SK-N-SH (cell line): ENCODE data around the gene NIPA2. TPM values are rescaled to one million over a fixed set of nuclear protein-coding genes. Genes with fewer than 3 reads are reported as not detected.

Source experiments
- CTCF ChIA-PET: fragments of 300-600, 350-600 bp; formaldehyde crosslinking; extraction: SDS; loops from one replicate; lab custom pipeline; 2021; lab: Yijun Ruan, JAX
- POLR2A ChIA-PET: fragments of 350-600 bp; sonication (Branson Sonifier 250); formaldehyde crosslinking; extraction: SDS; loops from one replicate; lab custom pipeline; 2020; ENCODE audit warnings: antibody characterized with exemption, inconsistent platforms; lab: Yijun Ruan, JAX
- DNase-seq: peaks from one replicate; pipeline ENCODE4 v3.0.0; 2012
- H2AFZ ChIP-seq: fragments of 200-600 bp; sonication (generic); 2 replicates; pipeline ENCODE4 v1.8.1; 2016; ENCODE audit warnings: antibody characterized with exemption, mild to moderate bottlenecking, low read depth
- H3F3A ChIP-seq: fragments of 200-600 bp; sonication (generic); replicated peaks from 2 replicates; pipeline ENCODE3; 2016; ENCODE audit warnings: antibody characterized with exemption, mild to moderate bottlenecking; ENCODE audit not compliant: insufficient read depth
- H3K27ac ChIP-seq, 2 experiments: fragments of 200-500 bp in 1 of 2; fragments of 200-600 bp in 1 of 2; sonication (Bioruptor generic) in 1 of 2; sonication (generic), shearing (Covaris generic) in 1 of 2; 2 replicates each; pipeline versions ENCODE4 v1.5.1 to v1.6.1; 2014 to 2016; ENCODE audit warnings: low read depth in 2 of 2, inconsistent platforms in 1 of 2, low read length in 1 of 2, mild to moderate bottlenecking in 1 of 2, mixed read lengths in 1 of 2
- H3K27me3 ChIP-seq: fragments of 200-600 bp; sonication (generic), shearing (Covaris generic); 2 replicates; pipeline ENCODE4 v1.6.1; 2016; ENCODE audit warnings: mixed run types; ENCODE audit not compliant: insufficient read depth
- H3K36me3 ChIP-seq, 2 experiments: fragments of 200-500 bp in 1 of 2; fragments of 200-600 bp in 1 of 2; sonication (Bioruptor generic) in 1 of 2; sonication (generic) in 1 of 2; replicated peaks in 1 of 2; 2 replicates each; pipeline versions ENCODE3 to v1.5.1; 2014 to 2016; ENCODE audit warnings: low read length in 1 of 2, mild to moderate bottlenecking in 1 of 2; ENCODE audit not compliant: insufficient read depth in 2 of 2, control insufficient read depth in 1 of 2
- H3K4me1 ChIP-seq, 2 experiments: fragments of 200-500 bp in 1 of 2; fragments of 200-600 bp in 1 of 2; sonication (Bioruptor generic) in 1 of 2; sonication (generic), shearing (Covaris generic) in 1 of 2; 2 replicates each; pipeline versions ENCODE4 v1.5.1 to v1.6.1; 2014 to 2016; ENCODE audit warnings: low read depth in 1 of 2, low read length in 1 of 2, mixed run types in 1 of 2; ENCODE audit not compliant: insufficient read depth in 2 of 2, control insufficient read depth in 1 of 2
- H3K4me2 ChIP-seq: fragments of 200-600 bp; sonication (generic), shearing (Covaris generic); 2 replicates; pipeline ENCODE4 v1.6.1; 2017; ENCODE audit warnings: mixed run types
- H3K4me3 ChIP-seq, 2 experiments: fragments of 200-500 bp in 1 of 2; fragments of 200-600 bp in 1 of 2; sonication (Bioruptor generic) in 1 of 2; sonication (generic), shearing (Covaris generic) in 1 of 2; 2 replicates each; pipeline versions ENCODE4 v1.5.1 to v1.8.1; 2014 to 2016; ENCODE audit warnings: low read depth in 2 of 2, inconsistent platforms in 1 of 2, low read length in 1 of 2, mild to moderate bottlenecking in 1 of 2, mixed read lengths in 1 of 2, moderate library complexity in 1 of 2
- H3K79me2 ChIP-seq: fragments of 200-600 bp; sonication (generic); 2 replicates; pipeline ENCODE4 v1.8.1; 2017; ENCODE audit warnings: mild to moderate bottlenecking; ENCODE audit not compliant: insufficient read depth
- H3K9ac ChIP-seq: fragments of 200-600 bp; sonication (generic); 2 replicates; pipeline ENCODE4 v1.6.1; 2017; ENCODE audit warnings: mixed run types
- H3K9me2 ChIP-seq: fragments of 200-600 bp; sonication (generic); 2 replicates; pipeline ENCODE4 v1.6.1; 2017; ENCODE audit warnings: mixed run types
- H3K9me3 ChIP-seq: fragments of 200-600 bp; sonication (generic); 2 replicates; pipeline ENCODE4 v1.6.1; 2017; ENCODE audit warnings: mixed run types, mild to moderate bottlenecking, moderate library complexity
- H4K20me1 ChIP-seq: fragments of 200-600 bp; sonication (generic); 2 replicates; pipeline ENCODE4 v1.6.1; 2017; ENCODE audit warnings: mild to moderate bottlenecking, mixed run types; ENCODE audit not compliant: insufficient read depth
- CHD2 ChIP-seq: fragments of 150-350 bp; IDR thresholded peaks from 2 replicates; pipeline ENCODE4 v1.6.1; 2018; ENCODE audit warnings: low read length; ENCODE audit not compliant: partially characterized antibody
- CTCF ChIP-seq: fragments of 200-600 bp; sonication (generic); IDR thresholded peaks from 2 replicates; pipeline ENCODE4 v1.6.1; 2017; ENCODE audit warnings: antibody characterized with exemption, mild to moderate bottlenecking, moderate library complexity
- ELF1 ChIP-seq: IDR thresholded peaks from 2 replicates; pipeline ENCODE4 v1.4.0; 2012
- EP300 ChIP-seq, 2 experiments: IDR thresholded peaks; 2 replicates each; pipeline versions ENCODE4 v1.4.0 to v1.6.1; 2012; ENCODE audit warnings: borderline replicate concordance in 1 of 2, low read depth in 1 of 2, low read length in 1 of 2
- EZH2phosphoT487 ChIP-seq: fragments of 200-600 bp; sonication (generic); IDR thresholded peaks from 2 replicates; pipeline ENCODE4 v1.6.1; 2017; ENCODE audit warnings: low read depth, mixed run types, mild to moderate bottlenecking, antibody characterized with exemption, moderate library complexity, borderline replicate concordance
- FOXJ3 ChIP-seq: sonication (generic); formaldehyde crosslinking; IDR thresholded peaks from 2 replicates; pipeline ENCODE4 v1.5.1; 2020; ENCODE audit warnings: mild to moderate bottlenecking, missing genetic modification reagents
- FOXM1 ChIP-seq: IDR thresholded peaks from 2 replicates; pipeline ENCODE4 v1.4.0; 2012; ENCODE audit warnings: low read depth, mild to moderate bottlenecking
- IRF3 ChIP-seq: fragments of 150-350 bp; IDR thresholded peaks from 2 replicates; pipeline ENCODE4 v1.6.1; 2016; ENCODE audit warnings: mild to moderate bottlenecking, low read depth, low read length
- MEF2A ChIP-seq: IDR thresholded peaks from 2 replicates; pipeline ENCODE4 v1.4.0; 2012; ENCODE audit warnings: low read depth, borderline replicate concordance
- POLR2AphosphoS5 ChIP-seq: IDR thresholded peaks from 2 replicates; pipeline ENCODE4 v1.6.1; 2012; ENCODE audit warnings: low read depth, low read length
- SIN3A ChIP-seq: IDR thresholded peaks from 2 replicates; pipeline ENCODE4 v1.6.1; 2012; ENCODE audit warnings: low read depth, mild to moderate bottlenecking, low read length, moderate library complexity, borderline replicate concordance
- SMC3 ChIP-seq: IDR thresholded peaks from 2 replicates; pipeline ENCODE4 v1.6.1; 2012; ENCODE audit warnings: low read depth, low read length, improper control_type of control experiment
- TAF1 ChIP-seq: IDR thresholded peaks from 2 replicates; pipeline ENCODE4 v1.6.1; 2012; ENCODE audit warnings: low read depth, mild to moderate bottlenecking, low read length, moderate library complexity, borderline replicate concordance
- TCF12 ChIP-seq: IDR thresholded peaks from 2 replicates; pipeline ENCODE4 v1.4.0; 2012
- TEAD4 ChIP-seq: IDR thresholded peaks from 2 replicates; pipeline ENCODE4 v1.4.0; 2012; ENCODE audit warnings: mild to moderate bottlenecking, borderline replicate concordance; ENCODE audit not compliant: insufficient read depth
- USF1 ChIP-seq: IDR thresholded peaks from 2 replicates; pipeline ENCODE4 v1.4.0; 2012; ENCODE audit warnings: low read depth, borderline replicate concordance
- YY1 ChIP-seq: IDR thresholded peaks from 2 replicates; pipeline ENCODE4 v1.4.0; 2012; ENCODE audit warnings: low read depth, mild to moderate bottlenecking
- WGBS: methylation state at CpG from one replicate; pipeline ENCODE4 v1.1.6; 2017; ENCODE audit warnings: low lambda C conversion rate; 5-methylcytosine and 5-hydroxymethylcytosine counted together
- polyA plus RNA-seq, 3 experiments: library from polyadenylated mRNA; depleted of rRNA; stranded (reverse); fragments of >200 nt; gene quantifications; 2 replicates each; pipeline ENCODE4 v1.2.3, GENCODE V29; 2012

The NIPA2 gene
- polyA plus RNA-seq, 1 of the 3 experiments (the other 2 are of a cell fraction): 32.0 TPM

- no peaks in the 10 kb centered on the region for H3K27me3 ChIP-seq
- CTCF ChIA-PET: no interaction called here
- H3K9ac ChIP-seq: no peak overlapping the region
- H3K27ac ChIP-seq: no peak overlapping the region
- 97% methylated on average over 36 of the region's 36 CpGs for WGBS
- peaks cover 10 to 49% of the 10 kb centered on the region in 2 experiments for H3K36me3 ChIP-seq
- no peaks in the 10 kb centered on the region for H3F3A ChIP-seq
- no peaks in the 10 kb centered on the region for H4K20me1 ChIP-seq
- POLR2A ChIA-PET: no interaction called here
- H3K79me2 ChIP-seq: no peaks in the 10 kb centered on the region
- H3K9me2 ChIP-seq: no peaks in the 10 kb centered on the region
- H3K4me1 ChIP-seq: no peaks in the 10 kb centered on the region
- no peak overlapping the region for H3K4me3 ChIP-seq
- no peak overlapping the region for H2AFZ ChIP-seq
- no peaks in the 10 kb centered on the region for H3K9me3 ChIP-seq
- no peak overlapping the region for H3K4me2 ChIP-seq
- TF ChIP-seq FOXJ3 (CRISPR knock-in tag) (no peak), TAF1 (no peak), ELF1 (no peak), CTCF (no peak), FOXM1 (no peak), USF1 (no peak), TCF12 (no peak), TEAD4 (no peak), YY1 (no peak), MEF2A (no peak), SIN3A (no peak), CHD2 (no peak), EZH2phosphoT487 (no peak), SMC3 (no peak), POLR2AphosphoS5 (no peak), IRF3 (no peak), EP300 (IDR thresholded peaks at IDR 0.05; ENCODE audit: borderline replicate concordance in 1 of 2, low read depth in 1 of 2, low read length in 1 of 2) (no peak)
- DNase-seq: no peak
Measured at GRCh38 chr15:22916606-22917350, 78.3 kb downstream of the NIPA2 start.
